Omental fat pad (tissue), 4 donors: ENCODE results near the gene ZNF600. TPM values are rescaled to one million over a fixed set of nuclear protein-coding genes. Genes with fewer than 3 reads are reported as not detected.
"Not testable (repeated sequence)": the region's sequence is repeated elsewhere in the genome, so short reads cannot be mapped to it uniquely, and the experiment has no call there.

Experiments
- ATAC-seq: fragments of 150-250 bp; one replicate; pipeline ENCODE4 v1.9.1; 2016; ENCODE audit warnings: mild to moderate bottlenecking, moderate library complexity; ENCODE audit not compliant: low FRiP score
- DNase-seq: peaks from one replicate; pipeline ENCODE4 v3.0.0-alpha.2; 2019; ENCODE audit warnings: low spot score
- total RNA-seq, 4 donors: library from RNA; depleted of rRNA; stranded (reverse); fragments of >200 nt; gene quantifications; one replicate each; pipeline ENCODE4 v1.1.0, GENCODE V29; 2016
- TF ChIP-seq, protein P1 (sequence below), 3 donors: fragments of 450-650 bp; IDR thresholded peaks; one replicate each; pipeline ENCODE4 v1.5.1; 2016 to 2017; ENCODE audit warnings: antibody characterized with exemption in 3 of 3, mild to moderate bottlenecking in 3 of 3, moderate library complexity in 2 of 3

Gene ZNF600
- total RNA-seq, 4 donors from 2014 or later: 4.4 to 13.1 (median 9.3) TPM

DNA sequence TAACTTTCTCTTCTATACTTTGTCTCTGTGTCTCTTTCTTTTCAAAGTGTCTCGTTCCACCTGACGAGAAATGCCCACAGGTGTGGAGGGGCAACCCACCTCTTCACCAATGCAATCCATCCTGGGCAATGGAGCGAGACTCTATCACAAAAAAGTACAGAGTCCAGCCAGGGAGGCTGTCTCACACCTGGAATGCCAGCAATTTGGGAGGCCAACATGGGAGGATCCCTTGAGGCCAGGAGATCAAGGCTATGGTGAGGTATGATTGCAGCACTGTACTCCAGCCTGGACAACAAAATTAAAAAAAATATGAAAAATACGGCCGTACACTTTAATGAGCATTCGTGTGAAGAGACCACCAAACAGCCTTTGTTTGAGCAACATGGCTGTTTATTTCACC, 2.8 kb upstream of the ZNF600 start:
- DNase-seq (no peak), ATAC-seq (no peak)
- TF ChIP-seq, protein P1, sequence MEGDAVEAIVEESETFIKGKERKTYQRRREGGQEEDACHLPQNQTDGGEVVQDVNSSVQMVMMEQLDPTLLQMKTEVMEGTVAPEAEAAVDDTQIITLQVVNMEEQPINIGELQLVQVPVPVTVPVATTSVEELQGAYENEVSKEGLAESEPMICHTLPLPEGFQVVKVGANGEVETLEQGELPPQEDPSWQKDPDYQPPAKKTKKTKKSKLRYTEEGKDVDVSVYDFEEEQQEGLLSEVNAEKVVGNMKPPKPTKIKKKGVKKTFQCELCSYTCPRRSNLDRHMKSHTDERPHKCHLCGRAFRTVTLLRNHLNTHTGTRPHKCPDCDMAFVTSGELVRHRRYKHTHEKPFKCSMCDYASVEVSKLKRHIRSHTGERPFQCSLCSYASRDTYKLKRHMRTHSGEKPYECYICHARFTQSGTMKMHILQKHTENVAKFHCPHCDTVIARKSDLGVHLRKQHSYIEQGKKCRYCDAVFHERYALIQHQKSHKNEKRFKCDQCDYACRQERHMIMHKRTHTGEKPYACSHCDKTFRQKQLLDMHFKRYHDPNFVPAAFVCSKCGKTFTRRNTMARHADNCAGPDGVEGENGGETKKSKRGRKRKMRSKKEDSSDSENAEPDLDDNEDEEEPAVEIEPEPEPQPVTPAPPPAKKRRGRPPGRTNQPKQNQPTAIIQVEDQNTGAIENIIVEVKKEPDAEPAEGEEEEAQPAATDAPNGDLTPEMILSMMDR (IDR thresholded peaks at IDR 0.05): no peak

DNA sequence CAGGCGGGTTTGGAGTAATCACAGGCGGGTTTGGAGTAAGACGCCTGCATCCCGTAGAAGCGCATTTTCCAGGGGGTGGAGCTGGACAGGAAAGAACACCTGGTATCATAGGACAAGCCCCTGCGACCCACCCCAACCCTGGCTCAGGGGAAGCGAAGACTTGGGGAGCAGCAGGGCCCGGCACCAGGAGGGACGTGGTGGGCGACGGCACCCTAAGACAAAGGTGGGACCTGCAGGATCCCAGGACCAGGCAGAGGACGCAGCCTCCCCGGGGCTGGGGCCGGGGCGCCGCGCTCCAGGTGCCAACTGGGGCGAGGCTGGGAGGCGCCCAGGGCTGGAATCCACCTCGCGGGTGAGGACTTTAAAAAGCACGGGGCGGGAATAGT, 520 bp downstream of the ZNF600 start:
- TF ChIP-seq, protein P1 (IDR thresholded peaks at IDR 0.05): no peak

DNA sequence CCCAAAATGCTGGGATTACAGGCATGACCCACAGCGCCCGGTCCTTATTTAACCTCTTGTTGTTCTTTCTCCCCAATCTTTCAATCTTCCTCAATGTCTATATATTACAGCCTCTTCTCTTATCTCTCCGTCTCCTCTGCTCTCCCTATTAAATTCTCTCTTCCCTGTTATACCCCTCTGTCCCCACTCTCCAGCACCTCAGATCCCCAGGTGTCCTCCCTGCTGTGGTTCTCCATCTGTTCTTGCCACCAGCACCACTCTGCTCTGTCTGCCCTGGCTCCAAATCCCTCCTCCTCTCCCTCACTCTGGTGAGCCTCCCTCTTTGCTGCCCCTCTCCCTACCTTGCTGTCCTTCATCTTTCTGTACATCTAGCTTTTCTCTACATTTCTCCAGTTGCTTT, 1.1 kb downstream of the ZNF600 start:
- DNase-seq: no peak
- ATAC-seq: no peak
- TF ChIP-seq, protein P1 (IDR thresholded peaks at IDR 0.05): no peak

More for the DNA sequence above, 520 bp downstream of the ZNF600 start:
- ATAC-seq (peak; percentile 29), DNase-seq (no peak)

DNA sequence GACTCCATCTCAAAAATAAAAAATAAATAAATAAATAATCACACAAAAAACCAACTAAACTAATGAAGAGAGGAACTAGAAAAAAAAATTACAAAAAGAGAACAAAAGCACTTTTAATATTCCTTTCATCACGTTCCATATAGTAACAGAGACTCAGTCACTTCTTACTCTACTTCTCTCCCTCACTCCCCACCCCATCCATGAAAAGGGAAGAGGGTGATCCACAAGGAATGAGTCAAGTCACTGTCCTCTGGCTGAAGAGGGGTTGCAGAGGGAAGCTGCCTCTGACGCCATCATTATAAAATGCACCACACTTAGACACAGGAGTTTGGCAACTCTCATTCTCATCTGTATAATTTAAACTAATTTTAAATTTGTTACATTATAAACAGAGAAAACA, 3.7 kb downstream of the ZNF600 start:
- DNase-seq, ATAC-seq: not testable (repeated sequence)

DNA sequence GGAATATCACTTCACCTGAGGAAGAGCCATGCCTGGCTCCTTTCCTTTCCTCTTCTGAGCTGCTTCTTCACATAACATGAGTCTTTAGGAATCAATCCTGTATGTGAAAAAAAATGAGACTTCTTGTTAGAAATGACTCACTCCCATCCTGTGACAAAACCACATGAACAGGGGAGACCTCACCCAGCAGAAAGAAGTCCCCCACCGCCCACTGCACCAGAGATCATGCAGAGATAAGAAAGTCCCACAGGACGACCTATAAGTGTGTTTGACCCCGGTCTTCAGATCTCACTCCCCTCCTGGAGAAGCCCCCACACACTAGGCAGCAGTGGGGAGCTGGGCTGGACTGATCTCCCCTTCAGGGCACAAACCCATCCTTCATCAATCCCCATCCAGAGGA, 7.8 kb downstream of the ZNF600 start:
- DNase-seq: no peak
- no peak for ATAC-seq
- TF ChIP-seq, protein P1 (IDR thresholded peaks at IDR 0.05): no peak

DNA sequence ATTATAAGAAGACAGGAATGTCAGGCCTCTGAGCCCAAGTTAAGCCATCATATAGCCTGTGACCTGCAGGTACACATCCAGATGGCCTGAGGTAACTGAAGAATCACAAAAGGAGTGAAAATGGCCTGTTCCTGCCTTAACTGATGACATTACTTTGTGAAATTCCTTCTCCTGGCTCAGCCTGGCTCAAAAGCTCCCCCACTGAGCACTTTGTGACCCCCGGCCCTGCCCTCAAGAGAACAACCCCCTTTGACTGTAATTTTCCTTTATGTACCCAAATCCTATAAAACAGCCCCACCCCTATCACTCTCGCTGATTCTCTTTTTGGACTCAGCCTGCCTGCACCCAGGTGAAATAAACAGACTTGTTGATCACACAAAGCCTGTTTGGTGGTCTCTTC, 30.1 kb downstream of the ZNF600 start:
- DNase-seq: not testable (repeated sequence)

DNA sequence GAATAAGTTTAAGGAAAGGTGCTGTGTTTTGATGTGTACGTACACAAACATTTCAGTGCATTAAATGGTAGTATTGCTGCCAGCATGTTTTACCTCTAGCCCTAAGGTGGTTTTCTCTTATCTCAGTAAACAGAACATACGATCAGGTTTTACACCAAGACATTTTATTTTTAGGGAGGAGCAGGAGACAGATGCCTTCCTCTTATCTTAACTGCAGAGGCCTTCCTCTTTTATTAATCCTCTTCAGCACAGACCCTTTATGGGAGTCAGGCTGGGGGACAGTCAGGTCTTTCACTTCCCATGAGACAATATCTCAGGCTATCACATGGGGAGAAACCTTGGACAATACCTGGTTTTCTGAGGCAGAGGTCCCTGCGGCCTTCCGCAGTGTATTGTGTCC, 36.8 kb downstream of the ZNF600 start:
- TF ChIP-seq, protein P1 (IDR thresholded peaks at IDR 0.05): no peak
- DNase-seq (no peak), ATAC-seq (no peak)

More for the DNA sequence above, 30.1 kb downstream of the ZNF600 start:
- not testable (repeated sequence) for ATAC-seq

DNA sequence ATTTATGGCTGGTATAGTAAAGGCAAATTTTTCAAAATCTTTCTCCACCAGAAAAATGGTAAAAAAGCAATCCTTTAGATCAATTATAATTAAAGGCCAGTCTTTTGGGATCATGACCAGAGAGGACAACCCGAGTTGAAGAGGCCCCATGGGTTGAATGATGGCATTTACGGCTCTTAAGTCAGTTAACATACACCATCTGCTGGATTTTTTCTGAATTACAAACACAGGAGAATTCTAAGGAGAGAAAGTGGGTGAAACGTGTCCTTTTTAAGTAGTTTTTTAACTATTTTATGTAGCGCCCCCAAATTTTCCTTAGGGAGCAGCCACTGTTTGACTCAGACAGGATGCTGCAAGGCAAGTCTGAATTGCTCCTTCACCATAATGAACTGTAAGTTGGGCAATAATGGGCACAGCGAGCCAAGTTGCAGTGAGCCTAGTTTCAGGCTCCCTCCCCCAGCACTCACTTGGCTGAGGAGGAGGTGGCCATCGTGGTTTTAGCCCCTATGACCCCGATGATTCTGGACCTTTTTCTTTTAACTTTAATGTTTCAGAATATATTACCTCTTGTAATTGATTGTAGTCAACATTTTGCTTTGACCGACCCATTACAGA, 38.1 kb downstream of the ZNF600 start:
- TF ChIP-seq, protein P1 (IDR thresholded peaks at IDR 0.05): no peak
- peak; percentile 37 for ATAC-seq
- DNase-seq: no peak

DNA sequence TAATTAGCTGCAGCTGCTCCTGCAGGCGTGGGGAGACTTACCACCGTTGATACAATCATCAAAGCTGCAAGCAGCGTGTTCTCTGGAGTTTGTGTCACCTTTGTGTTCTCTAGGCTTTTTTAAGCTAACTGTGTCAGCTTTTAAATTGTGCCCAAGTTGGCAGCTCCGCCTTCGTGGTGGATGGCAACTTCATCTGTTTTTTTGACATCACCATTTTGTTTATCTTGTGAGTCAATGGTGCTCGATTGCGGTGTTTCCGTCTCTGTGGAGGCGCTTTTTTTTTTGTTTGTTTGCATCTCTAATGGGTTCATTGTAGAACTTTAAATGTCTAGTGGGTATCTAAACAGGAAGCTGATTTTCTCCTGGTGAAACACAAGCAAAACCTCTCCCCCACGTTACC, 40.7 kb downstream of the ZNF600 start:
- not testable (repeated sequence) for DNase-seq, ATAC-seq
